MM.1S (cell line): Measurements from ENCODE around the gene PPP2R2D.

Experiments used
- DNase-seq: peaks from one replicate; pipeline ENCODE4 v3.0.0-alpha.2; 2015
- H2AFZ ChIP-seq: fragments of 300-600 bp; sonication (generic); 2 replicates; pipeline ENCODE4 v1.6.0; 2016; ENCODE audit warnings: antibody characterized with exemption, low read length
- H3F3A ChIP-seq: fragments of 300-600 bp; sonication (generic); 2 replicates; pipeline ENCODE4 v1.6.1; 2016; ENCODE audit warnings: mild to moderate bottlenecking, antibody characterized with exemption, low read length, moderate library complexity, mixed read lengths; ENCODE audit not compliant: insufficient read depth
- H3K27ac ChIP-seq: fragments of 300-600 bp; sonication (generic); 2 replicates; pipeline ENCODE4 v1.5.1; 2016; ENCODE audit warnings: mild to moderate bottlenecking, low read length
- H3K27me3 ChIP-seq: fragments of 300-600 bp; sonication (generic); replicated peaks from 2 replicates; pipeline ENCODE4 v1.6.0; 2016; ENCODE audit warnings: low read length; ENCODE audit not compliant: insufficient read depth
- H3K36me3 ChIP-seq: fragments of 300-600 bp; sonication (generic); replicated peaks from 2 replicates; pipeline ENCODE4 v1.6.1; 2016; ENCODE audit warnings: mild to moderate bottlenecking, low read length, mixed read lengths; ENCODE audit not compliant: insufficient read depth
- H3K4me1 ChIP-seq: fragments of 300-600 bp; sonication (generic); 2 replicates; pipeline ENCODE4 v1.6.1; 2016; ENCODE audit warnings: low read length, mixed read lengths
- H3K4me2 ChIP-seq: fragments of 300-600 bp; sonication (generic); 2 replicates; pipeline ENCODE4 v1.6.0; 2016; ENCODE audit warnings: low read depth, low read length
- H3K4me3 ChIP-seq: fragments of 300-600 bp; sonication (generic); 2 replicates; pipeline ENCODE4 v1.5.1; 2016; ENCODE audit warnings: low read length, mixed read lengths
- H3K79me2 ChIP-seq: fragments of 300-600 bp; sonication (generic); 2 replicates; pipeline ENCODE4 v1.6.1; 2016; ENCODE audit warnings: mixed run types, low read length, mixed read lengths
- H3K9ac ChIP-seq: fragments of 300-600 bp; sonication (generic); 2 replicates; pipeline ENCODE4 v1.6.1; 2016; ENCODE audit warnings: low read length, mixed read lengths
- H3K9me2 ChIP-seq: fragments of 300-600 bp; sonication (generic); replicated peaks from 2 replicates; pipeline ENCODE4 v1.6.1; 2016; ENCODE audit warnings: mild to moderate bottlenecking, low read length, mixed read lengths; ENCODE audit not compliant: insufficient read depth
- H3K9me3 ChIP-seq: fragments of 300-600 bp; sonication (generic); replicated peaks from 2 replicates; pipeline ENCODE4 v1.6.1; 2016; ENCODE audit warnings: mild to moderate bottlenecking, low read length, mixed read lengths; ENCODE audit not compliant: insufficient read depth
- H4K20me1 ChIP-seq: fragments of 300-600 bp; sonication (generic); 2 replicates; pipeline ENCODE4 v1.6.1; 2016; ENCODE audit warnings: mild to moderate bottlenecking, low read length, moderate library complexity, mixed read lengths; ENCODE audit not compliant: insufficient read depth
- CTCF ChIP-seq: fragments of 300-600 bp; sonication (generic); IDR thresholded peaks from 2 replicates; pipeline ENCODE4 v1.5.1; 2016; ENCODE audit warnings: antibody characterized with exemption, low read length, mixed read lengths
- EZH2 ChIP-seq: fragments of 300-600 bp; sonication (generic); optimal IDR thresholded peaks from 2 replicates; pipeline ENCODE3; 2017; ENCODE audit warnings: low read depth, mild to moderate bottlenecking, antibody characterized with exemption, low read length, mixed read lengths
- EZH2phosphoT487 ChIP-seq: fragments of 300-600 bp; sonication (generic); IDR thresholded peaks from 2 replicates; pipeline ENCODE4 v1.6.1; 2018; ENCODE audit warnings: antibody characterized with exemption, low read length

PPP2R2D gene

GRCh38 chr10:131852823-131853609 lies 47.8 kb upstream of the PPP2R2D start:
- no peaks in the 10 kb centered on the region for H3K36me3 ChIP-seq
- H2AFZ ChIP-seq, result no peak overlapping the region
- H3F3A ChIP-seq, result no peaks in the 10 kb centered on the region
- no peaks in the 10 kb centered on the region for H3K4me1 ChIP-seq
- H3K27ac ChIP-seq, result no peak overlapping the region
- no peak overlapping the region for H3K4me2 ChIP-seq
- no peaks in the 10 kb centered on the region for H3K9me2 ChIP-seq
- TF ChIP-seq EZH2phosphoT487 (no peak), CTCF (no peak), EZH2 (no peak)
- DNase-seq, result no peak
- H3K9me3 ChIP-seq, result no peaks in the 10 kb centered on the region
- H3K4me3 ChIP-seq, result no peak overlapping the region
- no peaks in the 10 kb centered on the region for H4K20me1 ChIP-seq
- no peaks in the 10 kb centered on the region for H3K79me2 ChIP-seq
- H3K27me3 ChIP-seq, result peaks cover 38% of the 10 kb centered on the region
- H3K9ac ChIP-seq, result no peak overlapping the region

GRCh38 chr10:131853610-131853964 lies 47.2 kb upstream of the PPP2R2D start:
- no peaks in the 10 kb centered on the region for H3K4me1 ChIP-seq
- H3K4me2 ChIP-seq, result no peak overlapping the region
- H3K79me2 ChIP-seq, result no peaks in the 10 kb centered on the region
- H3K9ac ChIP-seq, result no peak overlapping the region
- DNase-seq, result no peak
- no peak overlapping the region for H2AFZ ChIP-seq
- no peak for TF ChIP-seq EZH2
- H3K36me3 ChIP-seq, result no peaks in the 10 kb centered on the region
- H3K9me3 ChIP-seq, result no peaks in the 10 kb centered on the region
- peaks cover 33% of the 10 kb centered on the region for H3K27me3 ChIP-seq
- H3K9me2 ChIP-seq, result no peaks in the 10 kb centered on the region
- no peaks in the 10 kb centered on the region for H3F3A ChIP-seq
- H3K4me3 ChIP-seq, result no peak overlapping the region
- no peaks in the 10 kb centered on the region for H4K20me1 ChIP-seq
- no peak overlapping the region for H3K27ac ChIP-seq

- Histone ChIP-seq H3K4me1 (no peaks in the 10 kb centered on the region), H3K9ac (no peak overlapping the region), H3K9me3 (no peaks in the 10 kb centered on the region), H3K36me3 (no peaks in the 10 kb centered on the region), H2AFZ (no peak overlapping the region), H4K20me1 (no peaks in the 10 kb centered on the region), H3K4me3 (no peak overlapping the region), H3F3A (no peaks in the 10 kb centered on the region), H3K27me3 (peaks cover 22% of the 10 kb centered on the region), H3K79me2 (no peaks in the 10 kb centered on the region), H3K27ac (no peak overlapping the region), H3K9me2 (no peaks in the 10 kb centered on the region), H3K4me2 (no peak overlapping the region)
- TF ChIP-seq EZH2phosphoT487, result no peak
- no peak for TF ChIP-seq EZH2
- no peak for TF ChIP-seq CTCF
- DNase-seq, result no peak
These were observed 46.1 kb upstream of the PPP2R2D start for GRCh38 chr10:131854579-131855335.
